GM12878 (cell line): ENCODE results near the gene PAPPA. TPM values are rescaled to one million over a fixed set of nuclear protein-coding genes. Genes with fewer than 3 reads are reported as not detected.

ENCODE experiments used
- ATAC-seq: fragments of 200-7000 bp; cut with Tn5 transposase; 3 replicates; pipeline ENCODE4 v1.9.1; 2020; ENCODE audit warnings: mild to moderate bottlenecking, moderate library complexity
- BruUV-seq: library from RNA; stranded (reverse); fragments of 400-500 nt; replicated peaks from 2 replicates; lab custom pipeline; 2021; lab: Mats Ljungman, UMichigan
- CTCF ChIA-PET: fragments of 300-600 bp; sonication (Branson Sonifier 250); formaldehyde crosslinking; extraction: SDS; loops from one replicate; lab custom pipeline; 2021; ENCODE audit warnings: inconsistent platforms; lab: Yijun Ruan, JAX
- POLR2A ChIA-PET: fragments of 350-600 bp; formaldehyde crosslinking; extraction: SDS; loops from one replicate; lab custom pipeline; 2021; ENCODE audit warnings: inconsistent platforms; lab: Charles Lee
- RAD21 ChIA-PET: fragments of 300-600 bp; sonication (Branson Sonifier 250); formaldehyde crosslinking; loops from one replicate; lab custom pipeline; 2023; ENCODE audit warnings: antibody characterized with exemption; ENCODE audit not compliant: unreplicated experiment; lab: Charles Lee
- SMC1A ChIA-PET: fragments of 300-600 bp; sonication (Branson Sonifier 250); formaldehyde crosslinking; loops from one replicate; lab custom pipeline; 2023; ENCODE audit not compliant: unreplicated experiment, uncharacterized antibody; lab: Charles Lee
- DNase-seq: peaks from one replicate; pipeline ENCODE4 v3.0.0-alpha.2; 2011; ENCODE audit warnings: low read depth, low spot score
- FAIRE-seq: peaks from 3 replicates; lab custom pipeline; 2011; peaks lifted over from hg19 to GRCh38; lab: Jason Lieb, UNC
- H2AFZ ChIP-seq: 2 replicates; pipeline ENCODE4 v1.6.0; 2011; ENCODE audit warnings: low read depth, low read length, control low read depth; ENCODE audit not compliant: control insufficient read depth
- H3K27ac ChIP-seq: 2 replicates; pipeline ENCODE4 v1.5.1; 2011; ENCODE audit warnings: control low read depth; ENCODE audit not compliant: control insufficient read depth, insufficient read depth
- H3K27me3 ChIP-seq, 2 experiments: replicated peaks in 1 of 2; 2 replicates each; pipeline versions ENCODE4 v1.6.0 to v1.6.1; 2011; ENCODE audit warnings: low read length in 1 of 2; ENCODE audit not compliant: control insufficient read depth in 2 of 2, insufficient read depth in 2 of 2
- H3K36me3 ChIP-seq, 2 experiments: 2 replicates each; pipeline ENCODE4 v1.5.1; 2011; ENCODE audit warnings: low read length in 1 of 2; ENCODE audit not compliant: control insufficient read depth in 2 of 2, insufficient read depth in 2 of 2
- H3K4me1 ChIP-seq: 2 replicates; pipeline ENCODE4 v1.6.1; 2011; ENCODE audit warnings: mild to moderate bottlenecking, low read length, moderate library complexity, mixed read lengths; ENCODE audit not compliant: control insufficient read depth, insufficient read depth
- H3K4me2 ChIP-seq: 2 replicates; pipeline ENCODE4 v1.6.0; 2011; ENCODE audit warnings: control low read depth; ENCODE audit not compliant: control insufficient read depth, insufficient read depth
- H3K4me3 ChIP-seq: fragments of 200-600 bp; sonication (generic); 2 replicates; pipeline ENCODE4 v1.5.1; 2016
- H3K79me2 ChIP-seq: 2 replicates; pipeline ENCODE4 v1.6.0; 2011; ENCODE audit warnings: low read length; ENCODE audit not compliant: control insufficient read depth, insufficient read depth
- H3K9ac ChIP-seq: 2 replicates; pipeline ENCODE4 v1.8.0; 2011; ENCODE audit warnings: low read length, control low read depth, mixed read lengths; ENCODE audit not compliant: control insufficient read depth, insufficient read depth
- H3K9me3 ChIP-seq: replicated peaks from 3 replicates; pipeline ENCODE4 v1.5.1; 2011; ENCODE audit warnings: mild to moderate bottlenecking, low read length; ENCODE audit not compliant: control insufficient read depth, insufficient read depth
- H4K20me1 ChIP-seq: 2 replicates; pipeline ENCODE4 v1.6.0; 2011; ENCODE audit not compliant: control insufficient read depth, insufficient read depth
- BMI1 ChIP-seq: fragments of 450-650 bp; IDR thresholded peaks from 2 replicates; pipeline ENCODE4 v1.6.1; 2016; ENCODE audit warnings: mild to moderate bottlenecking, moderate library complexity, borderline replicate concordance
- CHD4 ChIP-seq: fragments of 200-600 bp; sonication (generic); IDR thresholded peaks from 2 replicates; pipeline ENCODE4 v1.6.1; 2016; ENCODE audit warnings: mild to moderate bottlenecking
- CREB1 ChIP-seq: IDR thresholded peaks from 2 replicates; pipeline ENCODE4 v1.6.1; 2012; ENCODE audit warnings: low read depth, mild to moderate bottlenecking, inconsistent platforms
- DPF2 ChIP-seq: fragments of 450-650 bp; IDR thresholded peaks from 2 replicates; pipeline ENCODE4 v1.6.1; 2017; ENCODE audit warnings: mild to moderate bottlenecking
- FOXM1 ChIP-seq: IDR thresholded peaks from 2 replicates; pipeline ENCODE4 v1.6.1; 2012; ENCODE audit warnings: low read depth, mild to moderate bottlenecking, inconsistent platforms, low read length, moderate library complexity
- JUNB ChIP-seq: IDR thresholded peaks from 2 replicates; pipeline ENCODE4 v1.6.1; 2016; ENCODE audit warnings: antibody characterized with exemption, mild to moderate bottlenecking
- JUND ChIP-seq: IDR thresholded peaks from 2 replicates; pipeline ENCODE4 v1.6.1; 2012; ENCODE audit warnings: low read depth, mild to moderate bottlenecking, low read length, improper control_type of control experiment, moderate library complexity
- NKRF ChIP-seq: fragments of 450-650 bp; conservative IDR thresholded peaks from 2 replicates; pipeline ENCODE4 v1.6.1; 2017; ENCODE audit warnings: mild to moderate bottlenecking, moderate library complexity
- NRF1 ChIP-seq: conservative IDR thresholded peaks from 2 replicates; pipeline ENCODE4 v1.6.1; 2011; ENCODE audit warnings: mild to moderate bottlenecking, low read depth, low read length, improper control_type of control experiment
- PAX5 ChIP-seq: IDR thresholded peaks from 2 replicates; pipeline ENCODE4 v1.6.1; 2011; ENCODE audit warnings: low read depth, low read length, borderline replicate concordance
- PRDM15 ChIP-seq: fragments of 450-650 bp; formaldehyde crosslinking; IDR thresholded peaks from 2 replicates; pipeline ENCODE4 v1.4.0; 2020; ENCODE audit warnings: mild to moderate bottlenecking, moderate library complexity
- SMAD5 ChIP-seq: IDR thresholded peaks from 2 replicates; pipeline ENCODE4 v1.6.1; 2016; ENCODE audit warnings: antibody characterized with exemption, low read depth
- SP1 ChIP-seq: IDR thresholded peaks from one replicate; pipeline ENCODE4 v1.6.1; 2011; ENCODE audit warnings: low read depth, low read length
- ZBED1 ChIP-seq: IDR thresholded peaks from 2 replicates; pipeline ENCODE4 v1.6.1; 2016; ENCODE audit warnings: borderline replicate concordance
- ZNF217 ChIP-seq: fragments of 450-650 bp; IDR thresholded peaks from 2 replicates; pipeline ENCODE4 v1.6.1; 2017; ENCODE audit warnings: antibody characterized with exemption, mild to moderate bottlenecking
- ZNF384 ChIP-seq: IDR thresholded peaks from 2 replicates; pipeline ENCODE4 v1.6.1; 2012; ENCODE audit warnings: low read depth, mild to moderate bottlenecking, low read length, improper control_type of control experiment, borderline replicate concordance
- WGBS: methylation state at CpG from one replicate; pipeline ENCODE4 v1.1.6; 2016; ENCODE audit warnings: low lambda C conversion rate; ENCODE audit not compliant: insufficient replicate concordance, insufficient coverage; ENCODE audit errors: missing lambda C conversion rate; 5-methylcytosine and 5-hydroxymethylcytosine counted together
- in situ Hi-C: fragments of 300-500 bp; cut with MboI; formaldehyde crosslinking; loops from 9 replicates; pipeline ENCODE4 v1.14.3; 2018; ENCODE audit warnings: mixed read lengths
- intact Hi-C: fragments of 100-400 bp; cut with micrococcal nuclease; formaldehyde crosslinking; loops from one replicate; pipeline ENCODE4 v1.14.2; 2022; ENCODE audit not compliant: unreplicated experiment
- polyA plus RNA-seq, 11 experiments: library from polyadenylated mRNA; depleted of rRNA in 4 of 11; unstranded in 6 of 11; stranded (reverse) in 5 of 11; fragments of >200 nt; fragmentation: Nextera tagmentation in 4 of 11; fragmentation: Illumina TruSeq in 1 of 11; extraction: Ambion mirVana in 4 of 11; extraction: Trizol in 1 of 11; gene quantifications; 1 replicate in 1 of 11; 2 replicates in 10 of 11; pipeline versions ENCODE4 v1.2.1 to v1.2.3, GENCODE V29; 2011 to 2016; ENCODE audit warnings: inconsistent platforms in 2 of 11, missing spikeins in 2 of 11, low read depth in 1 of 11
- total RNA-seq, 4 experiments: library from RNA; depleted of rRNA in 3 of 4; stranded (reverse); fragments of >200 nt in 3 of 4; fragmentation: Illumina TruSeq in 1 of 4; extraction: Trizol in 1 of 4; gene quantifications; 2 replicates each; pipeline versions ENCODE4 v1.2.1 to v1.2.3, GENCODE V29; 2013 to 2021
- TF ChIP-seq, protein P1 (sequence below): IDR thresholded peaks from 2 replicates; pipeline ENCODE4 v1.6.1; 2011; ENCODE audit warnings: low read depth, mild to moderate bottlenecking, low read length, moderate library complexity, borderline replicate concordance; ENCODE audit errors: extremely low read depth
- TF ChIP-seq, protein P2 (sequence below): fragments of 450-650 bp; IDR thresholded peaks from 2 replicates; pipeline ENCODE4 v1.6.1; 2016; ENCODE audit warnings: mild to moderate bottlenecking

PAPPA gene
- total and polyA plus RNA-seq, 10 of the 15 experiments (the other 5 are each of a cell fraction or from before 2014, with no cell fraction given): under 0.01 to 0.19 (median 0.02) TPM; not detected in 4

DNA sequence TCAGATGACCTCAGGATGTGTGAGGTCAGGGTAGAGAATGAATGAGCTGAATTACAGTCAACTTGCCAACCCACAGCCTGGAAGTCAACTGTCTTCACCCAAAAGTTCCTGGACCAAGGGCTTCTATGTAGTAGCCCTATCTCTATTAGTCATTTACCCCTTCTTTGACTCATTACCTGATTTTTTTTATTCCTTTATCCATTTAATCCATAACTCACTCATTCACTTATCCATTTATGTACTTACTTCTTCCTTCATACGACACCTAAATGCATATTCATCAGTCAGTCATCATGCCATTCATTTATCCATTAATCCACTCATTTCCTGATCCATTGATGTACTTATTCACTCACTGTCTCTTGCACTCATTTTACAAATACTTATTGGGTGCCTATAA, 212.7 kb downstream of the PAPPA start:
- ChIA-PET RAD21 (no interaction called here), CTCF (no interaction called here), SMC1A (no interaction called here), POLR2A (no interaction called here)
- TF ChIP-seq SP1 (no peak), BMI1 (no peak), NRF1 (no peak), CHD4 (no peak), PRDM15 (no peak), CREB1 (no peak), SMAD5 (no peak), FOXM1 (no peak), JUNB (no peak), ZNF384 (no peak), ZBED1 (no peak), JUND (no peak), DPF2 (no peak), NKRF (no peak), PAX5 (no peak), ZNF217 (no peak)
- TF ChIP-seq, protein P1, sequence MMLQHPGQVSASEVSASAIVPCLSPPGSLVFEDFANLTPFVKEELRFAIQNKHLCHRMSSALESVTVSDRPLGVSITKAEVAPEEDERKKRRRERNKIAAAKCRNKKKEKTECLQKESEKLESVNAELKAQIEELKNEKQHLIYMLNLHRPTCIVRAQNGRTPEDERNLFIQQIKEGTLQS: no peak
- TF ChIP-seq, protein P2, sequence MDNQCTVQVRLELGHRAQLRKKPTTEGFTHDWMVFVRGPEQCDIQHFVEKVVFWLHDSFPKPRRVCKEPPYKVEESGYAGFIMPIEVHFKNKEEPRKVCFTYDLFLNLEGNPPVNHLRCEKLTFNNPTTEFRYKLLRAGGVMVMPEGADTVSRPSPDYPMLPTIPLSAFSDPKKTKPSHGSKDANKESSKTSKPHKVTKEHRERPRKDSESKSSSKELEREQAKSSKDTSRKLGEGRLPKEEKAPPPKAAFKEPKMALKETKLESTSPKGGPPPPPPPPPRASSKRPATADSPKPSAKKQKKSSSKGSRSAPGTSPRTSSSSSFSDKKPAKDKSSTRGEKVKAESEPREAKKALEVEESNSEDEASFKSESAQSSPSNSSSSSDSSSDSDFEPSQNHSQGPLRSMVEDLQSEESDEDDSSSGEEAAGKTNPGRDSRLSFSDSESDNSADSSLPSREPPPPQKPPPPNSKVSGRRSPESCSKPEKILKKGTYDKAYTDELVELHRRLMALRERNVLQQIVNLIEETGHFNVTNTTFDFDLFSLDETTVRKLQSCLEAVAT: no peak
- H2AFZ ChIP-seq: no peak overlapping the region
- no peak overlapping the region for H3K4me2 ChIP-seq
- no peaks in the 10 kb centered on the region for H3K36me3 ChIP-seq
- no TSS peak for BruUV-seq
- no peak for ATAC-seq
- H3K4me3 ChIP-seq: no peak overlapping the region
- no peaks in the 10 kb centered on the region for H3K4me1 ChIP-seq
- no peaks in the 10 kb centered on the region for H3K27me3 ChIP-seq
- no peak for FAIRE-seq
- no peaks in the 10 kb centered on the region for H3K79me2 ChIP-seq
- no peak overlapping the region for H3K27ac ChIP-seq
- WGBS: 25% methylated on average over 1 of the region's 1 CpG
- no peaks in the 10 kb centered on the region for H3K9me3 ChIP-seq
- in situ Hi-C loops (no loop called here), intact Hi-C loops (no loop called here)
- H3K9ac ChIP-seq: no peak overlapping the region
- H4K20me1 ChIP-seq: no peaks in the 10 kb centered on the region
- DNase-seq: no peak
